ENCODE measurements around the gene BICDL2.

- no peak for TF ChIP-seq CTCF (IDR thresholded peaks at IDR 0.05)
- no peak for TF ChIP-seq ZFX (IDR thresholded peaks at IDR 0.05; ENCODE audit: borderline replicate concordance)
Measured at GRCh38 chr16:3029491-3030221, 7.1 kb downstream of the BICDL2 start.

Data from 22Rv1 (cell line).